ENCODE measurements around the gene RNF11. TPM values are rescaled to one million over a fixed set of nuclear protein-coding genes. Genes with fewer than 3 reads are reported as not detected.

RNF11 gene, protein sequence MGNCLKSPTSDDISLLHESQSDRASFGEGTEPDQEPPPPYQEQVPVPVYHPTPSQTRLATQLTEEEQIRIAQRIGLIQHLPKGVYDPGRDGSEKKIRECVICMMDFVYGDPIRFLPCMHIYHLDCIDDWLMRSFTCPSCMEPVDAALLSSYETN
- total RNA-seq = 106 and 116 TPM in 2 replicates

DNA sequence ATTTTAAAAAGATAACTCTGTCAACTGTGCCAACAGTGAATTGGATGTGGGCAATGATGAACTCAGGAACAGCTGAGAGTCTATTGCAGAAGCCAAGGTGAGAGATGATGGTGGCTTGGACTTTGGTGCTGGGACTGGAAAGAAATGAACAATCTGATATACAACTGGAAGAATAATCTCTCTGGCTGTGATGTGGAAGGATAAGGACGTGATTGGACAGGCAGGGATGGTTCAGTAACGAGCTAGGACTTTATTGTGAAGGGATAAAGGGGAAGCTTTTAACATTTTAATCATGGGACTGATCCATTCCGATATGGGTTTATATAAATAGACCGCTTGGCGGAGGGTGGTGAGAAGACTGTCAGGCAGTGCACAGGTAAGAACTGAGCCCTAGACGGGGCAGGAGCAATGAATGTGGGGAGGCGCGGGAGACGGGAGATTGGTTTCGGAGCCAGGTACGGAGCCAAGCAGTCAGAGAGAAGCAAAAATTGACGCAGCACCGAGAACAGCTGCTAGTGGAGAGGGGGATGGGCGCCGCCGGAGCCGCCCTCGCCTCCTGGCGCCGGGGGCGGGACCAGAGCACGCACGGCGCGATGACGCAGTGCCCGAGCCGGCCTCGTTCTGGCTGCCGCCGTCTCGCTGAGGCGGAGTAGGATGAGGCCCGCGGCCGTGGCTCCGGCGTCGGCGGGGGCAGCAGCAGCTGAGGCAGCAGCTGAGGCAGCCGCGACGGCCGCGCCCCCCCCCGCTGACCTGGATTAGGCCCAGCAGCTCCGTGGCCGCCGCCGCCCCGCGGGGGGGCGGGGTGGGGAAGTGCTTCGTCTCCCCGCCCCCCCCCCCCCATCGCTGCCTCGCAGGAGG lies at the start of gene RNF11:
RNF11 (plus strand) TSS at position 601 of the 858 bp plus-strand sequence. CDS start 484 bp downstream, outside the sequence.

Other genes with a start within 250 kb of the RNF11 start
- gene C1orf185, start 134.0 kb upstream of the RNF11 start, total RNA-seq = not detected in 2 replicates
- gene TTC39A, start 94.3 kb downstream of the RNF11 start, total RNA-seq = 2.9 and 3.0 TPM in 2 replicates